ENCODE data around the gene OR1K1. TPM values are rescaled to one million over a fixed set of nuclear protein-coding genes. Genes with fewer than 3 reads are reported as not detected.

The OR1K1 gene
- total and polyA plus RNA-seq, 9 of the 15 experiments (the other 6 are each of a cell fraction or from before 2014, with no cell fraction given) = not detected

DNA sequence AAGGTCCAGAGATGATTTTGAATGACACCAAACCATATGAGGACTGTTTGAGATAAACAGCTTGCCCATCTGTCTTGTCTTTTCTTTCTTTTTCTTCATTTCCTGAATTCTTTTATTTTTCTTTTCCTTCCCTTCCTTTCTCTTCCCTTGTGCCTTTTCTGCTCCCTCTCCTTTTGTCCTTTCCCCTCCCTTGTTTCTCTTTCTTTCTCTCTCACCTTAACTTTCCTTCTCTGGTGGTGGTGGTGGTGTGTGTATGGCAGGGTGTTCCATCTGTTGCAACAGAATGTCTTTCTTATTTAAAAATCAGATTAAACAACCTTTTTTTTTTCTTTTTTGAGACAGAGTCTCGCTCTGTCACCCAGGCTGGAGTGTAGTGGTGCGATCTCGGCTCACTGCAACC lies 32.3 kb downstream of the OR1K1 start:
- H4K20me1 ChIP-seq (replicated peaks; ENCODE audit: control insufficient read depth, insufficient read depth, low read length) = peaks cover 4% of the 10 kb centered on the region; the same call in 1 of the 2 replicates
- peaks cover 12% of the 10 kb centered on the region for H3K79me2 ChIP-seq (ENCODE audit: control insufficient read depth, insufficient read depth, low read length)
- TF ChIP-seq, protein P1, sequence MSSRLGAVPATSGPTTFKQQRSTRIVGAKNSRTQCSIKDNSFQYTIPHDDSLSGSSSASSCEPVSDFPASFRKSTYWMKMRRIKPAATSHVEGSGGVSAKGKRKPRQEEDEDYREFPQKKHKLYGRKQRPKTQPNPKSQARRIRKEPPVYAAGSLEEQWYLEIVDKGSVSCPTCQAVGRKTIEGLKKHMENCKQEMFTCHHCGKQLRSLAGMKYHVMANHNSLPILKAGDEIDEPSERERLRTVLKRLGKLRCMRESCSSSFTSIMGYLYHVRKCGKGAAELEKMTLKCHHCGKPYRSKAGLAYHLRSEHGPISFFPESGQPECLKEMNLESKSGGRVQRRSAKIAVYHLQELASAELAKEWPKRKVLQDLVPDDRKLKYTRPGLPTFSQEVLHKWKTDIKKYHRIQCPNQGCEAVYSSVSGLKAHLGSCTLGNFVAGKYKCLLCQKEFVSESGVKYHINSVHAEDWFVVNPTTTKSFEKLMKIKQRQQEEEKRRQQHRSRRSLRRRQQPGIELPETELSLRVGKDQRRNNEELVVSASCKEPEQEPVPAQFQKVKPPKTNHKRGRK (tag; IDR thresholded peaks at IDR 0.05) = peak; percentile 64
- no peak for TF ChIP-seq MTF1 (CRISPR knock-in tag; IDR thresholded peaks at IDR 0.05; ENCODE audit: borderline replicate concordance)
- ChIA-PET CTCF (ENCODE audit: low intra/inter-chr PET ratio) (no interaction called here), POLR2A (no interaction called here)
- FAIRE-seq = no peak
- 76% methylated on average over 3 of the region's 3 CpGs for WGBS (ENCODE audit: insufficient coverage, low coverage, missing lambda C conversion rate)
- peaks cover 2 to 6% of the 10 kb centered on the region in 2 experiments; a peak in 4 of 5 replicates for H3K4me1 ChIP-seq (replicated peaks in 1 of 2; ENCODE audit: control insufficient read depth in 2 of 2, insufficient read depth in 2 of 2, low read length in 2 of 2)
- in situ Hi-C loops (cut with MboI) = no loop called here
- H3K9me3 ChIP-seq (replicated peaks; ENCODE audit: control insufficient read depth, insufficient read depth, low read depth, low read length) = no peaks in the 10 kb centered on the region
- intact Hi-C loops (cut with micrococcal nuclease) = no loop called here
- H3K27me3 ChIP-seq (ENCODE audit: control insufficient read depth in 2 of 2, insufficient read depth in 2 of 2, low read length in 2 of 2) = no peaks in the 10 kb centered on the region
- H2AFZ ChIP-seq (ENCODE audit: low read depth, low read length) = peak overlapping the region; percentile 69
- H3K9me1 ChIP-seq (ENCODE audit: control insufficient read depth, insufficient read depth, low read length) = no peaks in the 10 kb centered on the region
- no peak for DNase-seq (ENCODE audit: extremely low read depth in 1 of 4, low spot score in 3 of 4)
- H3K27ac ChIP-seq (ENCODE audit: extremely low read depth, low read depth, low read length) = no peak overlapping the region
- H3K4me3 ChIP-seq = no peak overlapping the region
- H3K36me3 ChIP-seq (ENCODE audit: control insufficient read depth, insufficient read depth, low read length) = no peaks in the 10 kb centered on the region
- H3K9ac ChIP-seq (ENCODE audit: insufficient read depth in 1 of 2, low read depth in 2 of 2, low read length in 2 of 2) = no peak overlapping the region
- no peak overlapping the region for H3K4me2 ChIP-seq (ENCODE audit: insufficient read depth, low read length)
- no TSS peak for BruUV-seq (replicated peaks)
- ATAC-seq = no peak

DNA sequence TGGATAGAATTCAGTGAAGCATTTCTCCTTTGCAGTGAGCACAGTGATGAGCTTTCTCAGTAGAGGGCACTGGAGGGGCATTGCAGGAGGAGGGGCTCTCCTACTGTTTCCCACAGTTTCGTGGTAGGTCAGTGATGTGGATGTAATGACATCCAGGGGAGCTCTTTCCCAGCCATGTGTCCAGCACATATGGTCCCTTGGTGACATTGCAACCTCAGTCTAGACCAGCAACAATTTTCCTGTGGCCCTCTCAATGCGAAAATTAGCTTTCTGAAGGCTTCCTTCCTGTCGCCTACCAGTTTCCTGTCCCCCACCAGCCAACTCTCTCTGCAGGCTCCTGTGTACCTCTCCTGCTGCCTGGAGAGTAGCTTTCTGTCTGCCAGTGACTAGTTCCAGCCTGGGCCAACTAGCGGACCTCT lies 35.4 kb downstream of the OR1K1 start:
- H3K36me3 ChIP-seq (ENCODE audit: control insufficient read depth, insufficient read depth, low read length) = no peaks in the 10 kb centered on the region
- H3K4me3 ChIP-seq = no peak overlapping the region
- FAIRE-seq = no peak
- DNase-seq (ENCODE audit: extremely low read depth in 1 of 4, low spot score in 3 of 4) = peak in 1 of 4 experiments; percentile 24
- no peaks in the 10 kb centered on the region for H3K27me3 ChIP-seq (ENCODE audit: control insufficient read depth in 2 of 2, insufficient read depth in 2 of 2, low read length in 2 of 2)
- ChIA-PET POLR2A (interaction anchor here (0.6 to 0.9 kb wide), 2 partner anchors 12 to 78 kb away, joined by 3 read pairs; partner anchors contain the start of gene ZBTB6), CTCF (ENCODE audit: low intra/inter-chr PET ratio) (no interaction called here)
- H3K9me3 ChIP-seq (replicated peaks; ENCODE audit: control insufficient read depth, insufficient read depth, low read depth, low read length) = no peaks in the 10 kb centered on the region
- no peaks in the 10 kb centered on the region for H3K79me2 ChIP-seq (ENCODE audit: control insufficient read depth, insufficient read depth, low read length)
- no peaks in the 10 kb centered on the region for H4K20me1 ChIP-seq (replicated peaks; ENCODE audit: control insufficient read depth, insufficient read depth, low read length)
- H3K27ac ChIP-seq (ENCODE audit: extremely low read depth, low read depth, low read length) = no peak overlapping the region
- in situ Hi-C loops (cut with MboI) (no loop called here), intact Hi-C loops (cut with micrococcal nuclease) (no loop called here)
- peaks cover 0 to 4% of the 10 kb centered on the region in 2 experiments; a peak in 2 of 5 replicates for H3K4me1 ChIP-seq (replicated peaks in 1 of 2; ENCODE audit: control insufficient read depth in 2 of 2, insufficient read depth in 2 of 2, low read length in 2 of 2)
- no peak overlapping the region for H3K4me2 ChIP-seq (ENCODE audit: insufficient read depth, low read length)
- peak; percentile 67 for ATAC-seq
- no peaks in the 10 kb centered on the region for H3K9me1 ChIP-seq (ENCODE audit: control insufficient read depth, insufficient read depth, low read length)
- WGBS (ENCODE audit: insufficient coverage, low coverage, missing lambda C conversion rate) = 68% methylated on average over 4 of the region's 4 CpGs
- no TSS peak for BruUV-seq (replicated peaks)
- peak overlapping the region; percentile 54; the same call in 1 of the 2 replicates for H2AFZ ChIP-seq (ENCODE audit: low read depth, low read length)
- H3K9ac ChIP-seq (ENCODE audit: insufficient read depth in 1 of 2, low read depth in 2 of 2, low read length in 2 of 2) = no peak overlapping the region
- TF ChIP-seq HIVEP1 (CRISPR knock-in tag; IDR thresholded peaks at IDR 0.05) (no peak), ZNF140 (CRISPR knock-in tag; IDR thresholded peaks at IDR 0.05) (no peak), ZNF184 (CRISPR knock-in tag; IDR thresholded peaks at IDR 0.05) (no peak), NFXL1 (CRISPR knock-in tag; IDR thresholded peaks at IDR 0.05) (no peak), RAD21 (CRISPR knock-in tag; conservative IDR thresholded peaks at IDR 0.05 in 1 of 2, IDR thresholded peaks at IDR 0.05 in 1 of 2) (peak in 1 of 2 experiments; percentile 15; a peak in 1 of 4 replicates), HDAC1 (IDR thresholded peaks at IDR 0.05) (no peak), IRF2 (CRISPR knock-in tag; IDR thresholded peaks at IDR 0.05) (no peak), ZNF77 (CRISPR knock-in tag; IDR thresholded peaks at IDR 0.05) (no peak), ZFX (CRISPR knock-in tag; IDR thresholded peaks at IDR 0.05) (no peak), ZNF785 (CRISPR knock-in tag; IDR thresholded peaks at IDR 0.05) (no peak), MCM5 (IDR thresholded peaks at IDR 0.05; ENCODE audit: low read depth) (no peak)
- TF ChIP-seq, protein P2, sequence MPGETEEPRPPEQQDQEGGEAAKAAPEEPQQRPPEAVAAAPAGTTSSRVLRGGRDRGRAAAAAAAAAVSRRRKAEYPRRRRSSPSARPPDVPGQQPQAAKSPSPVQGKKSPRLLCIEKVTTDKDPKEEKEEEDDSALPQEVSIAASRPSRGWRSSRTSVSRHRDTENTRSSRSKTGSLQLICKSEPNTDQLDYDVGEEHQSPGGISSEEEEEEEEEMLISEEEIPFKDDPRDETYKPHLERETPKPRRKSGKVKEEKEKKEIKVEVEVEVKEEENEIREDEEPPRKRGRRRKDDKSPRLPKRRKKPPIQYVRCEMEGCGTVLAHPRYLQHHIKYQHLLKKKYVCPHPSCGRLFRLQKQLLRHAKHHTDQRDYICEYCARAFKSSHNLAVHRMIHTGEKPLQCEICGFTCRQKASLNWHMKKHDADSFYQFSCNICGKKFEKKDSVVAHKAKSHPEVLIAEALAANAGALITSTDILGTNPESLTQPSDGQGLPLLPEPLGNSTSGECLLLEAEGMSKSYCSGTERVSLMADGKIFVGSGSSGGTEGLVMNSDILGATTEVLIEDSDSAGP (CRISPR knock-in tag; IDR thresholded peaks at IDR 0.05) = no peak
